Measurements from ENCODE around the gene TP53INP2.

TP53INP2 gene

DNA sequence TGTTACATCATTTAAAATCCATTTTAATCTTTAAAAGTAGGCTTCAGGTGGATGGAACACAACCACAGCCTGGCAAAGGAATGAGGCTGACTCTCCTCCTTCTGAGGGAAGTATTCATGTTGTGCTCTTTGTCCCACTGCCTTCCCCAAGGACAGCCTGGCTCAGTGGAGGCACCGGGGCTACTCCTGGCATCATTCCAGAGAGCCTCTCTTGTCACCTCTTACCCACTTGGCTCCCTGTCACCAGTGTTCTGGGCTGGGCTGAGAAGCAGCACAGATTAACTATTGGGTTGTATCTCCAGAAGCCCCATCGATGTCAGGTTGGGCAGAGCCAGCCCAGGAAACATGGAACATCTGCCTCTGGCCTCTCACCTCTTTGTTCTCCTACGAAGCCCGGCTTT lies 10.7 kb upstream of the TP53INP2 start:
- no peak for TF ChIP-seq CTCF (conservative IDR thresholded peaks at IDR 0.05; ENCODE audit: low read depth, low read length)
- no peak for DNase-seq (ENCODE audit: low read depth)
- H3K4me3 ChIP-seq (ENCODE audit: low read length): no peak overlapping the region

DNA sequence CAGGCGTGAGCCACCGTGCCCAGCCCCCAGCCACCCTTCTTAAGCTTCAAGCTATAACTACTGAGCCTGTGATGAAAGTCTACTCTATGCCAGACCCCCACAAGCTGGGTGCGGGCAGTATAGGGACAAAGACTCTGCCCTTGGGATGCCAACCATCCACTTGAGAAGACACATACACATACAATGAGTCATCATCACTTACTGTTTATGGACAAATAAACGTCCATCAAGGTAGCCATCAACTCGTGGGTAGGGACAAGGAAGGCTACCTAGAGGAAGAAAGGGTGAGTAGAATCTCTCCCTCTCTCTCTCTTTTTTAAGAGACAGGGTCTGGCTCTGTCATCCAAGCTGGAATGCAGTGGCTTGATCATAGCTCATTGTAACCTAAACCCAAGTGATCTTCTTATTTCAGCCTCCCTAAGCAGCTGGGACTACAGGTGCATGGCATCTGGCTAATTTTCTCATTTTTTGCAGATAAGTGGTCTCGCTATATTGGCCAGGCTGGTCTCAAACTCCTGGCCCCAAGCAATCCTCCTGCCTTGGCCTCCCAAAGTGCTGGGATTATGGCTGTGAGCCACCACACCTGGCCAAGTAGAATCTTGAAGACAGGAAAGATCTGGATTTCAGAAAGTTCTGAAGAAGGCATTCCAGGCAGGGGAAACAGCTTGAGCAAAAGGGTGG lies 2.6 kb upstream of the TP53INP2 start:
- no peak for DNase-seq (ENCODE audit: low read depth)
- no peak for TF ChIP-seq CTCF (conservative IDR thresholded peaks at IDR 0.05; ENCODE audit: low read depth, low read length)
- no peak overlapping the region for H3K4me3 ChIP-seq (ENCODE audit: low read length)

- no peak for TF ChIP-seq CTCF (conservative IDR thresholded peaks at IDR 0.05; ENCODE audit: low read depth, low read length)
- DNase-seq (ENCODE audit: low read depth): no peak
- H3K4me3 ChIP-seq (ENCODE audit: low read length): peak overlapping the region; percentile 89
Measured at GRCh38 chr20:34703061-34703423, 1.1 kb upstream of the TP53INP2 start.

- H3K4me3 ChIP-seq (ENCODE audit: low read length): peak overlapping the region; percentile 89
- DNase-seq (ENCODE audit: low read depth): no peak
- TF ChIP-seq CTCF (conservative IDR thresholded peaks at IDR 0.05; ENCODE audit: low read depth, low read length): no peak
Measured at GRCh38 chr20:34703424-34704176, 544 bp upstream of the TP53INP2 start.

GRCh38 chr20:34705008-34705396 lies 858 bp downstream of the TP53INP2 start:
- DNase-seq (ENCODE audit: low read depth): no peak
- TF ChIP-seq CTCF (conservative IDR thresholded peaks at IDR 0.05; ENCODE audit: low read depth, low read length): no peak
- peak overlapping the region; percentile 89 for H3K4me3 ChIP-seq (ENCODE audit: low read length)

- TF ChIP-seq CTCF (conservative IDR thresholded peaks at IDR 0.05; ENCODE audit: low read depth, low read length): peak; percentile 5
- H3K4me3 ChIP-seq (ENCODE audit: low read length): peak overlapping the region; percentile 89
- DNase-seq (ENCODE audit: low read depth): no peak
Measured at GRCh38 chr20:34705397-34706301, 1.5 kb downstream of the TP53INP2 start.
